NB4 (cell line): ENCODE data around the gene SHISAL2A.

Source experiments
- DNase-seq: peaks from one replicate; pipeline ENCODE4 v3.0.0; 2010; ENCODE audit warnings: low read depth
- H3K4me3 ChIP-seq: one replicate; pipeline ENCODE4 v1.5.1; 2011; ENCODE audit warnings: mild to moderate bottlenecking, low read depth, low read length, moderate library complexity
- CTCF ChIP-seq: IDR thresholded peaks from one replicate; pipeline ENCODE4 v1.5.1; 2012; ENCODE audit warnings: low read depth, low read length
- MAX ChIP-seq: IDR thresholded peaks from 2 replicates; pipeline ENCODE4 v1.6.1; 2011; ENCODE audit warnings: low read depth, low read length
- MYC ChIP-seq: IDR thresholded peaks from 2 replicates; pipeline ENCODE4 v1.6.1; 2011; ENCODE audit warnings: low read depth, low read length
- POLR2A ChIP-seq: IDR thresholded peaks from 2 replicates; pipeline ENCODE4 v1.6.1; 2011; ENCODE audit warnings: mild to moderate bottlenecking; ENCODE audit not compliant: insufficient read length; ENCODE audit errors: extremely low read depth

The SHISAL2A gene

GRCh38 chr1:52601519-52601918 lies 31.4 kb upstream of the SHISAL2A start:
- no peak overlapping the region for H3K4me3 ChIP-seq
- TF ChIP-seq CTCF (no peak), MYC (no peak), MAX (no peak), POLR2A (no peak)
- no peak for DNase-seq

GRCh38 chr1:52601991-52602855 lies 30.7 kb upstream of the SHISAL2A start, which contains the start of gene GPX7:
Gene GPX7, plus strand, starts transcription at chr1:52602371. Its CDS starts 39 bp downstream, at chr1:52602410.
- TF ChIP-seq MYC = no peak
- no peak for TF ChIP-seq CTCF
- no peak for TF ChIP-seq MAX
- TF ChIP-seq POLR2A = no peak
- peak; percentile 69 for DNase-seq
- peak within 1 kb of the TSS; percentile 55 for H3K4me3 ChIP-seq

- DNase-seq = no peak
- H3K4me3 ChIP-seq = peak overlapping the region; percentile 55
- TF ChIP-seq MYC = no peak
- TF ChIP-seq CTCF = no peak
- TF ChIP-seq MAX = no peak
- no peak for TF ChIP-seq POLR2A
These were observed 29.9 kb upstream of the SHISAL2A start for GRCh38 chr1:52602856-52603600.

GRCh38 chr1:52603630-52604029 lies 29.3 kb upstream of the SHISAL2A start:
- TF ChIP-seq POLR2A (no peak), CTCF (no peak), MAX (no peak), MYC (no peak)
- peak overlapping the region; percentile 0 for H3K4me3 ChIP-seq

GRCh38 chr1:52604063-52604770 lies 28.8 kb upstream of the SHISAL2A start:
- no peak for DNase-seq
- peak overlapping the region; percentile 0 for H3K4me3 ChIP-seq
- no peak for TF ChIP-seq MAX
- no peak for TF ChIP-seq CTCF
- no peak for TF ChIP-seq MYC
- no peak for TF ChIP-seq POLR2A

More at GRCh38 chr1:52603630-52604029, 29.3 kb upstream of the SHISAL2A start:
- no peak for DNase-seq
